H9 (cell line): ENCODE results near the gene ARPC1B. TPM values are rescaled to one million over a fixed set of nuclear protein-coding genes. Genes with fewer than 3 reads are reported as not detected.

ENCODE experiments used
- DNase-seq: peaks from one replicate; pipeline ENCODE4 v3.0.0-alpha.2; 2017
- H2AFZ ChIP-seq: one replicate; pipeline ENCODE4 v1.6.1; 2013; ENCODE audit warnings: mild to moderate bottlenecking, low read length, control low read depth, moderate library complexity
- H2AK5ac ChIP-seq: 2 replicates; pipeline ENCODE4 v1.6.1; 2013; ENCODE audit warnings: low read length, control low read depth, mixed read lengths; ENCODE audit not compliant: insufficient read length
- H2BK120ac ChIP-seq: one replicate; pipeline ENCODE4 v1.6.1; 2013; ENCODE audit warnings: low read depth, mild to moderate bottlenecking, low read length, control low read depth, inconsistent platforms; ENCODE audit not compliant: poor library complexity, severe bottlenecking
- H2BK12ac ChIP-seq: 2 replicates; pipeline ENCODE4 v1.6.1; 2013; ENCODE audit warnings: low read length, control low read depth, mixed read lengths, low read depth; ENCODE audit not compliant: insufficient read length
- H2BK15ac ChIP-seq: 2 replicates; pipeline ENCODE4 v1.6.1; 2013; ENCODE audit warnings: low read depth, low read length, control low read depth
- H2BK20ac ChIP-seq: one replicate; pipeline ENCODE4 v1.6.1; 2013; ENCODE audit warnings: low read depth, mild to moderate bottlenecking, low read length, control low read depth, inconsistent platforms; ENCODE audit not compliant: poor library complexity, severe bottlenecking
- H2BK5ac ChIP-seq: 2 replicates; pipeline ENCODE4 v1.6.1; 2013; ENCODE audit warnings: low read length, control low read depth, mixed read lengths; ENCODE audit not compliant: insufficient read length
- H3K14ac ChIP-seq: 2 replicates; pipeline ENCODE4 v1.6.1; 2013; ENCODE audit warnings: low read length, control low read depth; ENCODE audit not compliant: insufficient read depth
- H3K18ac ChIP-seq: 2 replicates; pipeline ENCODE4 v1.6.1; 2013; ENCODE audit warnings: low read depth, mild to moderate bottlenecking, mixed read lengths, low read length, control low read depth; ENCODE audit not compliant: insufficient read length
- H3K23ac ChIP-seq: 2 replicates; pipeline ENCODE4 v1.6.1; 2013; ENCODE audit warnings: low read length, control low read depth, mixed read lengths, low read depth; ENCODE audit not compliant: insufficient read length
- H3K23me2 ChIP-seq: 2 replicates; pipeline ENCODE4 v1.6.1; 2013; ENCODE audit warnings: low read depth, mild to moderate bottlenecking, mixed read lengths, low read length, control low read depth; ENCODE audit not compliant: insufficient read length, poor library complexity, severe bottlenecking
- H3K27ac ChIP-seq: 2 replicates; pipeline ENCODE4 v1.5.1; 2013; ENCODE audit warnings: low read length, control low read depth, mixed read lengths, low read depth; ENCODE audit not compliant: insufficient read length
- H3K27me3 ChIP-seq: 2 replicates; pipeline ENCODE4 v1.6.1; 2013; ENCODE audit warnings: low read length, control low read depth, inconsistent platforms; ENCODE audit not compliant: insufficient read depth
- H3K4ac ChIP-seq: 2 replicates; pipeline ENCODE4 v1.6.1; 2013; ENCODE audit warnings: low read depth, mild to moderate bottlenecking, control low read depth, inconsistent platforms, low read length, moderate library complexity
- H3K4me1 ChIP-seq: 2 replicates; pipeline ENCODE4 v1.6.1; 2013; ENCODE audit warnings: low read length, control low read depth, inconsistent platforms; ENCODE audit not compliant: insufficient read depth
- H3K4me2 ChIP-seq: 2 replicates; pipeline ENCODE4 v1.6.1; 2013; ENCODE audit warnings: low read length, control low read depth, mixed read lengths; ENCODE audit not compliant: insufficient read length, insufficient read depth
- H3K56ac ChIP-seq: 2 replicates; pipeline ENCODE4 v1.6.1; 2013; ENCODE audit warnings: low read depth, mild to moderate bottlenecking, mixed read lengths, low read length, control low read depth; ENCODE audit not compliant: insufficient read length
- H3K79me1 ChIP-seq: 2 replicates; pipeline ENCODE4 v1.6.1; 2013; ENCODE audit warnings: low read depth, mild to moderate bottlenecking, moderate library complexity, low read length, control low read depth, inconsistent platforms; ENCODE audit not compliant: insufficient read depth, poor library complexity, severe bottlenecking
- H3K79me2 ChIP-seq: 2 replicates; pipeline ENCODE4 v1.6.1; 2013; ENCODE audit warnings: low read length, control low read depth, inconsistent platforms; ENCODE audit not compliant: insufficient read depth
- H3K9ac ChIP-seq: 2 replicates; pipeline ENCODE4 v1.6.1; 2013; ENCODE audit warnings: low read length, control low read depth, mixed read lengths; ENCODE audit not compliant: insufficient read length; ENCODE audit errors: extremely low read depth
- H3K9me3 ChIP-seq: one replicate; pipeline ENCODE4 v1.6.1; 2013; ENCODE audit warnings: low read depth, low read length, inconsistent platforms; ENCODE audit not compliant: control insufficient read depth
- H3T11ph ChIP-seq: one replicate; pipeline ENCODE4 v1.6.1; 2013; ENCODE audit warnings: mild to moderate bottlenecking, low read length, control low read depth, inconsistent platforms
- H4K20me1 ChIP-seq: one replicate; pipeline ENCODE4 v1.6.1; 2013; ENCODE audit not compliant: control insufficient read depth, insufficient read length, insufficient read depth
- H4K5ac ChIP-seq: 2 replicates; pipeline ENCODE4 v1.6.1; 2013; ENCODE audit warnings: low read depth, mild to moderate bottlenecking, mixed read lengths, low read length, control low read depth; ENCODE audit not compliant: insufficient read length
- H4K8ac ChIP-seq: replicated peaks from 2 replicates; pipeline ENCODE4 v1.6.1; 2013; ENCODE audit warnings: low read length, control low read depth, mixed read lengths, low read depth; ENCODE audit not compliant: insufficient read length
- H4K91ac ChIP-seq: 2 replicates; pipeline ENCODE4 v1.6.1; 2013; ENCODE audit warnings: low read depth, mild to moderate bottlenecking, moderate library complexity, mixed read lengths, low read length, control low read depth; ENCODE audit not compliant: insufficient read length
- H3K27ac Mint-ChIP-seq, 3 experiments: 2 replicates in 2 of 3; 3 replicates in 1 of 3; pipeline ENCODE4 v1.8.0; 2020 to 2021; ENCODE audit warnings: mixed read lengths in 3 of 3, mild to moderate bottlenecking in 1 of 3, moderate library complexity in 1 of 3
- H3K27me3 Mint-ChIP-seq: 2 replicates; pipeline ENCODE4 v1.8.0; 2021; ENCODE audit warnings: low read depth, mild to moderate bottlenecking, moderate library complexity, mixed read lengths
- H3K36me3 Mint-ChIP-seq, 3 experiments: 2 replicates in 2 of 3; 3 replicates in 1 of 3; pipeline ENCODE4 v1.8.0; 2020 to 2021; ENCODE audit warnings: low read depth in 3 of 3, mixed read lengths in 3 of 3; ENCODE audit not compliant: insufficient read depth in 1 of 3
- H3K4me1 Mint-ChIP-seq, 2 experiments: 2 replicates each; pipeline ENCODE4 v1.8.0; 2020; ENCODE audit warnings: mixed read lengths in 2 of 2
- H3K4me3 Mint-ChIP-seq, 2 experiments: 2 replicates in 1 of 2; 3 replicates in 1 of 2; pipeline ENCODE4 v1.8.0; 2020 to 2021; ENCODE audit warnings: mild to moderate bottlenecking in 2 of 2, mixed read lengths in 2 of 2, moderate library complexity in 1 of 2
- H3K9me3 Mint-ChIP-seq, 2 experiments: 2 replicates in 1 of 2; 3 replicates in 1 of 2; pipeline ENCODE4 v1.8.0; 2020; ENCODE audit warnings: mild to moderate bottlenecking in 2 of 2, mixed read lengths in 2 of 2, moderate library complexity in 1 of 2
- WGBS: extraction: QIAGEN DNeasy Blood & Tissue Kit; methylation state at CpG from one replicate; pipeline ENCODE4 v1.1.7; 2013; ENCODE audit warnings: missing lambda C conversion rate, low lambda C conversion rate, mixed read lengths; ENCODE audit not compliant: insufficient read length; ENCODE audit errors: extremely low coverage; 5-methylcytosine and 5-hydroxymethylcytosine counted together
- total RNA-seq: library from RNA; stranded (reverse); gene quantifications from 2 replicates; pipeline ENCODE4 v1.2.1, GENCODE V29; 2021
- TF ChIP-seq, protein P1 (sequence below): fragments of 200-600 bp; sonication (generic); conservative IDR thresholded peaks from 3 replicates; pipeline ENCODE4 v1.8.0; 2021; ENCODE audit warnings: antibody characterized with exemption, mild to moderate bottlenecking

ARPC1B gene
- total RNA-seq, 1 experiment from 2014 or later, result 56.3 TPM

DNA sequence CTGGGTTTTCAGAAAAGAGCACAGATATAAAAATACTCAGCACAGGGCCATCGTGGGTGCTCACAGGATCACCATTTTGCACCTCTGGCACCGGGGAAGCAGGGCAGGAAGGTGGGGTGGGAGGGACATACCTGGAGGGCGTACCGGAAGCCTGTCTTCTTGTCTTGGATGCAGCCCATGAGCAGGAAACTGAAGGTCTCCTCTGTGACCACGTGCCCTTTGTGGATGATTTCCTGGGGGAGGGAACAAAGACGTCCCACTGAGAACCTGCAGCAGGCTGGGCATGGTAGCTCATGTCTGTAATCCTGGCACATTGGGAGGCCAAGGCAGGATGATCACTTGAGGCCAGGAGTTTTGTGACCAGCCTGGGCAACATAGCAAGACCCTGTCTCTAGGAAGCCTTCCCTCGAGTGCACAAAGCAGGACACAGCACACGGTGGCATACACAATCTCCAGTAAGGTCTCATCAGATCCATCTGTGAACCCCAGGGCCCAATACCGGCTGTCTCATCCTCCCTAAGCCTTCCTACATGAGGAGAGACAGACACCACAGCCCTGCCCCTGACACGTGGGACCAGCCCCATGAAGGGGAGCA is 54.5 kb downstream of the ARPC1B start:
- Histone ChIP-seq H2AK5ac (no peak overlapping the region), H3K23me2 (no peaks in the 10 kb centered on the region), H3K4me1 (no peaks in the 10 kb centered on the region), H3K9me3 (no peaks in the 10 kb centered on the region), H4K5ac (no peak overlapping the region), H3K79me2 (no peaks in the 10 kb centered on the region), H2BK120ac (no peak overlapping the region), H2AFZ (no peak overlapping the region), H4K8ac (no peak overlapping the region), H3K56ac (no peak overlapping the region), H3K79me1 (no peaks in the 10 kb centered on the region), H2BK20ac (no peak overlapping the region), H3K27ac (no peak overlapping the region), H3K9ac (no peak overlapping the region), H4K20me1 (no peaks in the 10 kb centered on the region), H2BK12ac (no peak overlapping the region), H3K4ac (no peak overlapping the region), H3T11ph (no peak overlapping the region), H2BK15ac (no peak overlapping the region), H3K23ac (no peak overlapping the region), H4K91ac (no peak overlapping the region), H3K18ac (no peak overlapping the region), H3K4me2 (no peak overlapping the region), H3K14ac (no peak overlapping the region), H3K27me3 (no peaks in the 10 kb centered on the region), H2BK5ac (no peak overlapping the region)
- Mint-ChIP-seq H3K27me3 (no peaks in the 10 kb centered on the region), H3K27ac (no peak overlapping the region; a peak in 1 of 7 replicates), H3K36me3 (peaks cover 58 to 76% (median 69%) of the 10 kb centered on the region in 3 experiments), H3K9me3 (no peaks in the 10 kb centered on the region), H3K4me1 (no peaks in the 10 kb centered on the region), H3K4me3 (no peak overlapping the region)
- TF ChIP-seq, protein P1, sequence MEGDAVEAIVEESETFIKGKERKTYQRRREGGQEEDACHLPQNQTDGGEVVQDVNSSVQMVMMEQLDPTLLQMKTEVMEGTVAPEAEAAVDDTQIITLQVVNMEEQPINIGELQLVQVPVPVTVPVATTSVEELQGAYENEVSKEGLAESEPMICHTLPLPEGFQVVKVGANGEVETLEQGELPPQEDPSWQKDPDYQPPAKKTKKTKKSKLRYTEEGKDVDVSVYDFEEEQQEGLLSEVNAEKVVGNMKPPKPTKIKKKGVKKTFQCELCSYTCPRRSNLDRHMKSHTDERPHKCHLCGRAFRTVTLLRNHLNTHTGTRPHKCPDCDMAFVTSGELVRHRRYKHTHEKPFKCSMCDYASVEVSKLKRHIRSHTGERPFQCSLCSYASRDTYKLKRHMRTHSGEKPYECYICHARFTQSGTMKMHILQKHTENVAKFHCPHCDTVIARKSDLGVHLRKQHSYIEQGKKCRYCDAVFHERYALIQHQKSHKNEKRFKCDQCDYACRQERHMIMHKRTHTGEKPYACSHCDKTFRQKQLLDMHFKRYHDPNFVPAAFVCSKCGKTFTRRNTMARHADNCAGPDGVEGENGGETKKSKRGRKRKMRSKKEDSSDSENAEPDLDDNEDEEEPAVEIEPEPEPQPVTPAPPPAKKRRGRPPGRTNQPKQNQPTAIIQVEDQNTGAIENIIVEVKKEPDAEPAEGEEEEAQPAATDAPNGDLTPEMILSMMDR, result no peak
- no peak for DNase-seq
- WGBS, result no CpG with 5 or more reads among the region's 10 CpGs
